ENCODE results near the gene SAMD15.
"Not testable (repeated sequence)": the region's sequence is repeated elsewhere in the genome, so short reads cannot be mapped to it uniquely, and the experiment has no call there.

Gene SAMD15

DNA sequence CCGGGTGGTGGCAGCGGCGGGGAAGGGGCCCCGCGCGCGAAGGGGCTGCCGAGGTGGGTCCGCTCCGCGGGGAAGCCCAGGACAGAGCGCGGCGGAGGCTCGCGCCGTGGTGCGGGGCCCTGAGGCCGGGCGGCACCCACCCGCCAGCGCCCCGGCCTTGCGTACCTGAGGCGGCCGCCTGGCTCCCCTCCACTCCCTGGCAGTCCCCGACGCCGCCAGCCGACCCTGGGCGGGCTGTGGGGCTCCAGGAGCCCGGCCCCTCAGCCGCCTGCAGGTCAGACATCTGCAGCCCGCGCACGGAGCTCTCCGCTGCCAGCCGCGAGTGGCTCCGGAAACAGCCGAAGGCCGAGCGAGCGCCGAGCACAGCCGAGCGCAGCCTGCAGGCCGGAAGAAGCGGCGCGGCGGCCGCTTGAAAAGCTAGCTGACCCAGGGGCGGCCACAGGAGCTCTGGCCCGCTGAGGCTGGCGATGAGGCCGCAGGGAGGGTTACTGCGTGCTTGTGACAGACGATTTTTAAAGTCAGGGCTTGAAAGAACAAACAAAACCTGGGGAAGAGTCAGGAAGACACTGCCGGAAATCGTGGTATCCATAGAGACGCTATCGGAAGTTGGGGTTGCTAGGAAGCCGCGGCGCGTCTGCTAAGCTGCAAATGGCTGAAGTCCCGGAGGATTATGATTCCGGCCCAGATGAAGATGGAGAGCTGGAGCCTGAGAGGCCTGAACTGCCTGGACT, at the start of gene SAMD15, which contains the start of gene TMED8:
Gene SAMD15 (plus strand): TSS at position 609 of the 731 bp plus-strand sequence. CDS start 40 bp downstream, at position 649.
Gene TMED8 (minus strand): TSS at position 324 of the 731 bp plus-strand sequence. CDS start 41 bp downstream, at position 283.
- Mint-ChIP-seq H3K27ac (ENCODE audit: low read depth) (no peak within 1 kb of the TSS), H3K4me3 (no peak within 1 kb of the TSS), H3K27me3 (no peaks in the 10 kb centered on the region), H3K9me3 (no peaks in the 10 kb centered on the region), H3K4me1 (peaks cover 34% of the 10 kb centered on the region), H3K36me3 (ENCODE audit: insufficient read depth) (peaks cover 4% of the 10 kb centered on the region)
- ATAC-seq (replicated peaks; ENCODE audit: extremely low read depth, poor library complexity, severe bottlenecking) (peak; percentile 94), DNase-seq (ENCODE audit: low spot score in 2 of 2) (peak; percentile 76 to 79)

DNA sequence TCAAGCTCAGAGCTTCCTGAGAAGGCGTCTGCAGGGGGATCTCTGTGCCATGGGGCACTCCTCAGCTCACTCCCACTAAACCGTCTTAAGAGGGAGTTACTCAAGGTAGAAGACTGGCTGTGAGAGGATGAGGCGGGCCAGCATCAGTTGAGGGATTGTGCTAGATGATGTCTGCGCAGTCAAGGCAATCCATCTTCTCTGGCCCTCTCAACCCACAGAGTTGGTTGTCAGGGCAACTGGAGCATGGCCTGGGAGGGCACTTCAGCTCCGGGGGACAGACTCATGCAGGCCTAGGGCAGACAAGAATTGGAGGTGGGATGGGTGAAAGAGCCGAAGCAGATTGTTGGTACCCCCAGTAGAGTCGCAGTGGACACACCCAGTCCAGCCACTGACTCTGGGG, 47.3 kb upstream of the SAMD15 start:
- DNase-seq (ENCODE audit: low spot score in 2 of 2) (no peak), ATAC-seq (replicated peaks; ENCODE audit: extremely low read depth, poor library complexity, severe bottlenecking) (no peak)
- H3K9me3 Mint-ChIP-seq: no peaks in the 10 kb centered on the region
- no peaks in the 10 kb centered on the region for H3K36me3 Mint-ChIP-seq (ENCODE audit: insufficient read depth)
- no peaks in the 10 kb centered on the region for H3K27me3 Mint-ChIP-seq
- H3K27ac Mint-ChIP-seq (ENCODE audit: low read depth): no peak overlapping the region
- no peak overlapping the region for H3K4me3 Mint-ChIP-seq
- H3K4me1 Mint-ChIP-seq: no peaks in the 10 kb centered on the region

DNA sequence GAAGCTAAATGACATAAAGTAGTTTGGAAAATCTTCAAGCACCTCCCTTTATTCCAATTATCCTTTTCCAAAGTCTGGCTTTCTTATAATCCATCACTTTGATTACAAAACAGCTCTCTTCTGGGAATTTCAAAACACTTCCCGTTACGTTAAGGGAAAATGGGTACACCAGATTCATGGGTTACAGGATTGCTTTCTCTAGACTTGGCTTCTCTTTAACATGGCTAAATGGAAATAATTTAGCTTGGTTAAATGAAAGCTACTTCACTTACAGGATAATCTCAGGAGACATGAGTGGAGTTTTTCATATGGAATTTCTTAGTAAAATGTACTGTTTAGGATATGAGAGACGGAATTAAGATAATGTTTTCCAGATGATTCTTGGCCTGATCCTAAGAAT, 41.6 kb upstream of the SAMD15 start:
- no peak for ATAC-seq (replicated peaks; ENCODE audit: extremely low read depth, poor library complexity, severe bottlenecking)
- Mint-ChIP-seq H3K36me3 (ENCODE audit: insufficient read depth) (peaks cover 3% of the 10 kb centered on the region), H3K9me3 (no peaks in the 10 kb centered on the region)

DNA sequence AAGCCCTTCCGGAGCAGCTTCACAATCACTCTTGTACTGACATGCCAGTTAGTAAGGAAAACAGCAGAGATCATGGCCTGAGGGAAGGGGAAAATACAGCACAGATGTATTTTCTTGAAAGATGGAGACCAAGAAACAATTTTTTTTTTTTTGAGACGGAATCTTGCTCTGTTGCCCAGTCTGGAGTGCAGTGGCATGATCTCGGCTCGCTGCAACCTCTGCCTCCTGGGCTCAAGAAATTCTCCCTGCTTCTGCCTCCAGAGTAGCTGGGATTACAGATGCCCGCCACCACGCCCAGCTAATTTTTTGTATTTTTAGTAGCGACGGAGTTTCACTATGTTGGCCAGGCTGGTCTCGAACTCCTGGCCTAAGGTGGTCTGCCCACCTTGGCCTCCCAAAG, 39.9 kb upstream of the SAMD15 start:
- H3K27me3 Mint-ChIP-seq; H3K27ac Mint-ChIP-seq (ENCODE audit: low read depth); H3K4me3 Mint-ChIP-seq; H3K4me1 Mint-ChIP-seq; H3K9me3 Mint-ChIP-seq; H3K36me3 Mint-ChIP-seq (ENCODE audit: insufficient read depth); DNase-seq (ENCODE audit: low spot score in 2 of 2); ATAC-seq (replicated peaks; ENCODE audit: extremely low read depth, poor library complexity, severe bottlenecking): not testable (repeated sequence)

More for the DNA sequence above, 41.6 kb upstream of the SAMD15 start:
- no peak overlapping the region for H3K4me3 Mint-ChIP-seq
- no peaks in the 10 kb centered on the region for H3K27me3 Mint-ChIP-seq
- no peak overlapping the region for H3K27ac Mint-ChIP-seq (ENCODE audit: low read depth)
- H3K4me1 Mint-ChIP-seq: no peaks in the 10 kb centered on the region
- DNase-seq (ENCODE audit: low spot score in 2 of 2): no peak

DNA sequence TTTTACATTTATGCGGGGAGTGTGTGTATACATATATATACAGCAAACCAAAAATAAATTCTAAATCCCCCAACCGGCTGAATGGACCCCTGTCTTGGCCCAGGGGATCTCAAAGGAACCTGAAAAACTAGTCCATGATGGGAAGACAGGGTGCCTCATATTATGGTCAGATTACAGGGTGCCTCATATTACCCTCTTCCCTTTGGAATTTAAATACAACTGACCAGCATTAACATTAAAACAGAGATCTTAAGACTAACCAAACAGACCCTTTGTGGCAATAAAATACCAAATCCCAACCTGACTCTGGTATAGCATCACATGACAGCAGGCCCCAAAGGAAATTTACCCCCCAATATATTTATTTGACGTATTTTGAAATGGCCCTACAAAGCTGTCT, 39.3 kb upstream of the SAMD15 start:
- H3K27ac Mint-ChIP-seq (ENCODE audit: low read depth): no peak overlapping the region
- H3K9me3 Mint-ChIP-seq: no peaks in the 10 kb centered on the region
- peaks cover 6% of the 10 kb centered on the region for H3K36me3 Mint-ChIP-seq (ENCODE audit: insufficient read depth)
- DNase-seq (ENCODE audit: low spot score in 2 of 2): no peak
- no peaks in the 10 kb centered on the region for H3K4me1 Mint-ChIP-seq
- H3K27me3 Mint-ChIP-seq: no peaks in the 10 kb centered on the region
- no peak for ATAC-seq (replicated peaks; ENCODE audit: extremely low read depth, poor library complexity, severe bottlenecking)
- H3K4me3 Mint-ChIP-seq: no peak overlapping the region

DNA sequence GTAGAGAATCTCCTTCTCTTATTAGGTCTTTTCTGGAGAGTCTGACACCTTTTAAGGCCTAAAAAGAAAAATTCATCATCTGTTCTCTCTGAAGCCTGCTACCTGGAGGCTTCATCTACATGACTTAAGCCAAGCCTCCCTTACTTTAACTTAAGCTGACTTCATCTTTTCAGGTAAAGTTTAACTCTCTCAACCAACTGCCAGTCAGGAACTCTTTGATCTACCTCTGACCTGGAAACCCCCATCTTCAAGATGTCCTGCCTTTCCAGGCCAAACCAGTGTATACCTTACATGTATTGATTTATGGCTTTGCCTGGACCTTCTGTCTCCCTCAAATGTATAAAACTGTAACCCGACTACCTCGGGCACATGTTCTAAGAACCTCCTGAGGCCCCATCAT, 38.9 kb upstream of the SAMD15 start:
- no peak for DNase-seq (ENCODE audit: low spot score in 2 of 2)
- no peaks in the 10 kb centered on the region for H3K27me3 Mint-ChIP-seq
- H3K4me1 Mint-ChIP-seq: no peaks in the 10 kb centered on the region
- no peak for ATAC-seq (replicated peaks; ENCODE audit: extremely low read depth, poor library complexity, severe bottlenecking)
- peaks cover 10% of the 10 kb centered on the region for H3K36me3 Mint-ChIP-seq (ENCODE audit: insufficient read depth)
- no peak overlapping the region for H3K4me3 Mint-ChIP-seq
- H3K27ac Mint-ChIP-seq (ENCODE audit: low read depth): no peak overlapping the region
- no peaks in the 10 kb centered on the region for H3K9me3 Mint-ChIP-seq

DNA sequence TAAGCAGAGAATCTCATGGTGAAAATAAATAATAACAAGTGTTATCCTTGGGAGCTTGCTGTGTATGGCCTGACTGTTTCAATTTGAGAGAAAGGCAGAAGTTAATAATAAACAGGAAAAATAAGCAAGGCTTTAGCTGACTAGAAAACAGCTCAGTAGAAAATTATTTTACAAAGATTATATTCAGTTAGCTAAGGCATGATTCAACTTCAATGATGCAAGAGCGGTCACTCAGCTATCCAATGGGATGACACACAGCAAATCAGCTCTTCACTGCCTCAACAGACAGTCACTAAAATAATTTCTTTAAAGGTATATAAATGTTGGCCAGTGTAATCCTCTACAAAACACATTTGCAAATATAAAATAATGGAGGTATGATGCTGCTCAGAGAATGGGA, 37.8 kb upstream of the SAMD15 start:
- Mint-ChIP-seq H3K36me3 (ENCODE audit: insufficient read depth) (peaks cover 11% of the 10 kb centered on the region), H3K27me3 (no peaks in the 10 kb centered on the region), H3K4me3 (no peak overlapping the region), H3K27ac (ENCODE audit: low read depth) (no peak overlapping the region), H3K4me1 (no peaks in the 10 kb centered on the region), H3K9me3 (no peaks in the 10 kb centered on the region)
- ATAC-seq (replicated peaks; ENCODE audit: extremely low read depth, poor library complexity, severe bottlenecking) (no peak), DNase-seq (ENCODE audit: low spot score in 2 of 2) (no peak)

DNA sequence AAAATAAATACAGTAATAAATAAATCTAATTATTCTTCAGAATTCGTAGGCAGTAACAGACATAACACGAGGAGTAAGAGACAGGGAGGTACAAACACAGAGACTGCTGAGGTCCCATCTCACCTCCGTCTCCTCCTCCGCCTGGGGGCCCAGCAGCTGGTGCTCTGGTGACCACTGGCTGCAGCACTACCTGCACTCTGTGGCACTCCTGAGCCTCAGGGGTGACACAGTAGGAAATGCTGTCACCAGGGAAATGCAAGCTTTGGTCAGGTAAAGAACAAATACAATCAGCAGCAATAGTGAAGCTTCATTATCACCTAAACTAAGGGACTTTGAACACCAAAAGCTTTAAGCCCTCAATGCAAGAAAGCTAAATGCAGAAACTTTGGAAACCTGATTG, 36.8 kb upstream of the SAMD15 start:
- Mint-ChIP-seq H3K27me3 (no peaks in the 10 kb centered on the region), H3K9me3 (no peaks in the 10 kb centered on the region), H3K4me3 (no peak overlapping the region), H3K4me1 (no peaks in the 10 kb centered on the region), H3K27ac (ENCODE audit: low read depth) (no peak overlapping the region), H3K36me3 (ENCODE audit: insufficient read depth) (peaks cover 14% of the 10 kb centered on the region)
- no peak for DNase-seq (ENCODE audit: low spot score in 2 of 2)
- ATAC-seq (replicated peaks; ENCODE audit: extremely low read depth, poor library complexity, severe bottlenecking): no peak

DNA sequence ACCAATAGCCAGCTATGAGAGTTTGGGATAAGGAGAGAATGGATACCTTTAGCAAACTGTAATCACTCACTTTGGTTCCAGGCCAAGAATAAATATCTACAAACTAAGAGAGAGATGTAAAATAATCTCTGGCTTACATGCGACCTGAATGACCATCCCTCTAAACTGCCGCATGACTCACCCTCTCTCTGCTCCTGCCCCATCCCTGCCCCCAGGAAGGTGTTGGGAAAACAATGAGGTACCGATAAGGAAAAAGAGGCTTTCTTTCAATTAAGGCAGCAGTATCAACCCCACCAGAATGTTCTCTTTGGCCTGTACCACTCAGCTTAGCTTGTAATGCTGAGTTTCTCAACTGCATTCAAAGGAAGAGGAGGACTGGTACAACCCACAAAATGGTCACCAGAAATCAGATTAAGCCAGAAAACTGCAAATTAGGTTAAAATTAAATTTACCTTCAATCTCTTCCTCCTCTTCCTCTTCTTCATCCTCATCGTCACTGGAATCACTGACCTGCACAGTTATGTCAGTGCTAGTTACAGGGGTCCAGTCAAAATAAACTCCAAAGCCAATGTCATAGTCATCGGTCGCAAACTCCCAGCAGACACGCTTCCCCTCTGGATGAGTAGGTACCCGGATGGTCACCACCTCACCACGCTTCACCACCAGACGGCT, 34.3 kb upstream of the SAMD15 start:
- H3K36me3 Mint-ChIP-seq (ENCODE audit: insufficient read depth): peaks cover 24% of the 10 kb centered on the region
- DNase-seq (ENCODE audit: low spot score in 2 of 2): no peak
- no peak overlapping the region for H3K4me3 Mint-ChIP-seq
- ATAC-seq (replicated peaks; ENCODE audit: extremely low read depth, poor library complexity, severe bottlenecking): no peak
- no peaks in the 10 kb centered on the region for H3K9me3 Mint-ChIP-seq
- H3K27me3 Mint-ChIP-seq: no peaks in the 10 kb centered on the region
- no peaks in the 10 kb centered on the region for H3K4me1 Mint-ChIP-seq
- no peak overlapping the region for H3K27ac Mint-ChIP-seq (ENCODE audit: low read depth)

DNA sequence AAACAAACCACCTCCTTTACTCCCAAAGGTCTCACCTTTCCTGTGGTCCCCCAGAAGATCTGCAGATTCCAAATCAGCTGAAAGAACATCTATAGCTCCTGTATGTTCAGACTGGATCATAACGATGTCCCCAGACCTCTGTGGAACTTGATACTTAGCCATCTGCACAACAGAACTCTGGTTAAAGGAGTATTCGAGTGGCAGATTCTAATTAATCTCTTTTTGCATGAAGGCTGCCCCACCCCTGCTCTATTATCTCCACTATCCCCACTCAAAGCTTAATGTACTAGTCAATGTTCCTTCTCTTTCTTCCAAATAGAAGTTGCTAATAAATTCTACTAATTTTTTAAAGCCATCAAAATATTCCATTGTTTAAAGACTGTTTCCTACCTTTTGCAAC, 33.5 kb upstream of the SAMD15 start:
- DNase-seq (ENCODE audit: low spot score in 2 of 2) (no peak), ATAC-seq (replicated peaks; ENCODE audit: extremely low read depth, poor library complexity, severe bottlenecking) (no peak)
- Mint-ChIP-seq H3K4me1 (no peaks in the 10 kb centered on the region), H3K4me3 (no peak overlapping the region), H3K27me3 (no peaks in the 10 kb centered on the region), H3K9me3 (no peaks in the 10 kb centered on the region), H3K36me3 (ENCODE audit: insufficient read depth) (peaks cover 24% of the 10 kb centered on the region), H3K27ac (ENCODE audit: low read depth) (no peak overlapping the region)

DNA sequence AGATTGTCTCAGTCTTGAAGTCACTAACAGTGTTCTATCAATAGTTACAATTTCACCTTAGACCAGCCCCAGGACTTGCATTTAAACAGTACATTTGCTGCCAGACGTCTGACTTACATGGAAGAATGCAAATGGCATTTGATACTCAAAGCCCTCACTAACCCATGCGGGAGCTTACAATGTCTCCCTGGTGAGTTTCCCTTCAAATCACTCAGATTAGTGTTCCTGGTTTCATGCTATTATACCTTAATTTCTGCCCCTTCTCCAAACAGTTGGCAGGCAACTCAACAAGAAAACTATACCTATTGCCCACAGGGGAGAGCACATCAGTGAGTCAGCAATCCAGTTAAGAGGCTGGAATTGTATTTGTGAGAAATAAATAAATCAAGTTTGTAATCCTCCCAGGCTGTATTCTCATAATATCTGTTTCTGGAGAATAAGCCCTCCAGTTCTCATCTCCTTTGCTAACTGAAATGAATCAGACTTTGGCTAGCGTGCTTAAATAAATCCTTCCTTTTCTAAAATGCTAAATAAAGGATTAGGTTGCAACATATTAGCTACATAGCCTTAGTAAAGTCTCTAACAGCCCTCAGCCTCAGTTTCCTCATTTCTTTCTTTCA, 32.7 kb upstream of the SAMD15 start:
- H3K36me3 Mint-ChIP-seq (ENCODE audit: insufficient read depth): peaks cover 23% of the 10 kb centered on the region
- ATAC-seq (replicated peaks; ENCODE audit: extremely low read depth, poor library complexity, severe bottlenecking): no peak
- no peaks in the 10 kb centered on the region for H3K27me3 Mint-ChIP-seq
- no peaks in the 10 kb centered on the region for H3K4me1 Mint-ChIP-seq
- peak overlapping the region; percentile 75 for H3K27ac Mint-ChIP-seq (ENCODE audit: low read depth)
- no peak overlapping the region for H3K4me3 Mint-ChIP-seq
- no peak for DNase-seq (ENCODE audit: low spot score in 2 of 2)
- H3K9me3 Mint-ChIP-seq: no peaks in the 10 kb centered on the region

DNA sequence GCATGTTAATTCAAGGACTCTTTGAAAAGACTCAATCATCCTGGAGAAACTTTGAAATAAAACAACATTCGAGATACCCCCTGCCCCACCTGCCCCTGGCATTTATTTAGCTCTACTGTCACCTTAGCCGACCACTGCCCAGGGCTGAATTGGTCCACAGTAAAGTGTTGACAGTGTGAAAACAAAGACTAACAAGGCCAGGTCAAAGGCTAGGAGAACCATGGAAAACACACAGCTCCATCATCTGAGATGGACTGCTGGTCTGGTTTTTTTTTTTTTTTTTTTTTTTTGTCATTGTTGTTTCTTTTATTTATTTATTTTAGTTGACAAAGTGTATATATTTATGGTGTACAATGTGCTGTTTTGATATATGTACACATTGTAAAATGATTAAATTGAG, 30.7 kb upstream of the SAMD15 start:
- Mint-ChIP-seq H3K27ac (ENCODE audit: low read depth) (no peak overlapping the region), H3K4me3 (no peak overlapping the region), H3K4me1 (no peaks in the 10 kb centered on the region), H3K9me3 (no peaks in the 10 kb centered on the region), H3K27me3 (no peaks in the 10 kb centered on the region), H3K36me3 (ENCODE audit: insufficient read depth) (peaks cover 23% of the 10 kb centered on the region)
- no peak for ATAC-seq (replicated peaks; ENCODE audit: extremely low read depth, poor library complexity, severe bottlenecking)
- no peak for DNase-seq (ENCODE audit: low spot score in 2 of 2)

DNA sequence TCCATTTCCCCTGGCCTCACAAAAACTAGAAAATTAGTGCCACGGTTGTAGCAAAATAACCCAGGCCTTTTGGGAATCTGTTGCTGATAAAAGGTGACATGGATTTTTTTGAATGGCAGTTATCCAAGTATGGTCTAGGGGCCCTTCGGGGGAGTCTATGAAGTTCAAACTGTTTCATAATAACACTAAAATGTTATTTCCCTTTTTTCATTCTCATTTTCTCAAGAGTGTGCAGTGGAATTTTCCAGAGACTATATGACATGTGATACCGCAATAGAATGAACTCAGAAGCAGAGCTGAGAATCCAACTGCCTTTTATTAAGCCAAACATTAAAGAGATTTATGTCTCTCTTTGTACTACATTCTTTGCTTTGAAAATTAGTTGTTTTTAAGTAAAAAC, 29.4 kb upstream of the SAMD15 start:
- H3K4me3 Mint-ChIP-seq: no peak overlapping the region
- ATAC-seq (replicated peaks; ENCODE audit: extremely low read depth, poor library complexity, severe bottlenecking): no peak
- H3K4me1 Mint-ChIP-seq: no peaks in the 10 kb centered on the region
- H3K27ac Mint-ChIP-seq (ENCODE audit: low read depth): no peak overlapping the region
- H3K9me3 Mint-ChIP-seq: no peaks in the 10 kb centered on the region
- H3K27me3 Mint-ChIP-seq: no peaks in the 10 kb centered on the region
- H3K36me3 Mint-ChIP-seq (ENCODE audit: insufficient read depth): peaks cover 19% of the 10 kb centered on the region
- DNase-seq (ENCODE audit: low spot score in 2 of 2): no peak
